ENCODE data around the gene ZNF407.
"Not testable (repeated sequence)": the region's sequence is repeated elsewhere in the genome, so short reads cannot be mapped to it uniquely, and the experiment has no call there.

ZNF407 gene

GRCh38 chr18:75101916-75102315 lies 504.2 kb downstream of the ZNF407 start:
- DNase-seq (ENCODE audit: low read depth in 2 of 2) = no peak

GRCh38 chr18:75104029-75104428 lies 506.4 kb downstream of the ZNF407 start:
- not testable (repeated sequence) for DNase-seq (ENCODE audit: low read depth in 2 of 2)

GRCh38 chr18:75104483-75104882 lies 506.8 kb downstream of the ZNF407 start:
- DNase-seq (ENCODE audit: low read depth in 2 of 2) = no peak

- DNase-seq (ENCODE audit: low read depth in 2 of 2) = no peak
Measured at GRCh38 chr18:75105551-75106254, 508.0 kb downstream of the ZNF407 start.

GRCh38 chr18:75106746-75107145 lies 509.1 kb downstream of the ZNF407 start:
- no peak for DNase-seq (ENCODE audit: low read depth in 2 of 2)

- no peak for DNase-seq (ENCODE audit: low read depth in 2 of 2)
Measured at GRCh38 chr18:75107196-75107930, 509.7 kb downstream of the ZNF407 start.

GRCh38 chr18:75107931-75108276 lies 510.2 kb downstream of the ZNF407 start:
- no peak for DNase-seq (ENCODE audit: low read depth in 2 of 2)

- no peak for DNase-seq (ENCODE audit: low read depth in 2 of 2)
Measured at GRCh38 chr18:75108579-75109318, 511.1 kb downstream of the ZNF407 start.

- no peak for DNase-seq (ENCODE audit: low read depth in 2 of 2)
Measured at GRCh38 chr18:75109319-75109691, 511.6 kb downstream of the ZNF407 start.

GRCh38 chr18:75109819-75110218 lies 512.1 kb downstream of the ZNF407 start:
- no peak for DNase-seq (ENCODE audit: low read depth in 2 of 2)

GRCh38 chr18:75110311-75110710 lies 512.6 kb downstream of the ZNF407 start:
- DNase-seq (ENCODE audit: low read depth in 2 of 2) = no peak

- DNase-seq (ENCODE audit: low read depth in 2 of 2) = no peak
Measured at GRCh38 chr18:75110846-75111415, 513.3 kb downstream of the ZNF407 start.

GRCh38 chr18:75111760-75112159 lies 514.1 kb downstream of the ZNF407 start:
- DNase-seq (ENCODE audit: low read depth in 2 of 2) = no peak

- no peak for DNase-seq (ENCODE audit: low read depth in 2 of 2)
Measured at GRCh38 chr18:75112186-75113096, 514.8 kb downstream of the ZNF407 start.

- DNase-seq (ENCODE audit: low read depth in 2 of 2) = no peak
Measured at GRCh38 chr18:75113455-75113854, 515.8 kb downstream of the ZNF407 start.

- no peak for DNase-seq (ENCODE audit: low read depth in 2 of 2)
Measured at GRCh38 chr18:75114231-75114764, 516.6 kb downstream of the ZNF407 start.

Measured in fibroblast of skin of left quadriceps (primary cell).